ENCODE results near the gene SPEM2. TPM values are rescaled to one million over a fixed set of nuclear protein-coding genes. Genes with fewer than 3 reads are reported as not detected.
A peak's percentile ranks its signal among the peaks of the same experiment; 100 is the strongest.

Gene SPEM2
- total RNA-seq, 4 donors from 2014 or later: 0.40 TPM; not detected in 3

- no peak overlapping the region for H3K4me3 ChIP-seq (replicated peaks in 1 of 3)
- DNase-seq: no peak
- H3K36me3 ChIP-seq: no peaks in the 10 kb centered on the region
- peaks cover 3 to 6% of the 10 kb centered on the region in 2 donors for H3K4me1 ChIP-seq
- H3K27me3 ChIP-seq: no peaks in the 10 kb centered on the region
- TF ChIP-seq CTCF (IDR thresholded peaks at IDR 0.05) (no peak), POLR2A (IDR thresholded peaks at IDR 0.05) (no peak)
- WGBS, 2 donors: 89 to 94% methylated on average over 1 of the region's 1 CpG
- H3K9me3 ChIP-seq: no peaks in the 10 kb centered on the region
- intact Hi-C loops (cut with DNase I): no loop called here
- H3K27ac ChIP-seq: no peak overlapping the region
Measured at GRCh38 chr17:7431231-7431630, 5.8 kb downstream of the SPEM2 start.

GRCh38 chr17:7432296-7432695 lies 6.9 kb downstream of the SPEM2 start:
- intact Hi-C loops (cut with DNase I): no loop called here
- Histone ChIP-seq H3K9me3 (no peaks in the 10 kb centered on the region), H3K4me1 (peaks cover 13 to 15% of the 10 kb centered on the region in 2 donors), H3K36me3 (no peaks in the 10 kb centered on the region), H3K27ac (no peak overlapping the region), H3K27me3 (no peaks in the 10 kb centered on the region), H3K4me3 (replicated peaks in 1 of 3) (no peak overlapping the region)
- DNase-seq: no peak
- no peak for TF ChIP-seq CTCF (IDR thresholded peaks at IDR 0.05)
- TF ChIP-seq POLR2A (IDR thresholded peaks at IDR 0.05): no peak
- 75% methylated on average over 10 to 11 of the region's 11 CpGs for WGBS, 2 donors

DNA sequence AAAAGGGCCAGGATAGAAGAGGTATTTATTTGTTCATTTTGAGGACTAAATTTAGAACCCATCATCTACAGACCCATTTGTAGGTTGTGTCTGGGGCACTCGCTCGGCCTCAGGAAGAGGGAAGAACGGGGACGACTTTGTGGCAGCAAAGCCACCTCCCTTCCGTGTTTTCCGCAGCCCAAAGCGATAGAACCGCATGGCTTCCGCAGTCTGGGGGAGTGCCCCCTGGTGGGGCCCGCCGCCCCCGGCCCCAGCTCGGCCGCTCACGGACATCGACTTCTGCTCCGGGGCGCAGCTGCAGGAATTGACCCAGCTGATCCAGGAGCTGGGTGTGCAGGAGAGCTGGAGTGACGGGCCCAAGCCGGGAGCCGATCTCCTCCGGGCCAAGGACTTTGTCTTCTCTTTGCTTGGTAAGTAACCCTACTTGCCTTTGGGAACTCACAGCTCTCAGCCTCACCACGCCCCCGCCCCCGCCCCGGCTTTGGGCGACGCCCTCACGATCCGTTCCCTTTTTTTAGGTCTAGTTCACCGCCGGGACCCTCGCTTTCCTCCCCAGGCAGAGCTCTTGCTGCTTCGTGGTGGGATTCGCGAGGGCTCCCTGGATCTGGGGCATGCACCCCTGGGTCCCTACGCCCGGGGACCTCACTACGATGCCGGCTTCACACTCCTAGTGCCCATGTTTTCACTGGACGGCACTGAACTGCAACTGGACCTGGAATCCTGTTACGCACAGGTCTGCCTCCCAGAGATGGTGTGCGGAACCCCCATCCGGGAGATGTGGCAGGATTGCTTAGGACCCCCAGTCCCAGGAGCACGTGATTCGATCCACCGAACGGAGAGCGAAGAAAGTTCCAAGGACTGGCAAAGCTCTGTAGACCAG lies 10.5 kb downstream of the SPEM2 start:
- TF ChIP-seq POLR2A (IDR thresholded peaks at IDR 0.05) (peak in 1 of 2 donors; percentile 0), CTCF (IDR thresholded peaks at IDR 0.05) (peak in 1 of 6 experiments; percentile 16)
- Histone ChIP-seq H3K36me3 (no peaks in the 10 kb centered on the region), H3K27me3 (no peaks in the 10 kb centered on the region), H3K9me3 (no peaks in the 10 kb centered on the region), H3K4me1 (peaks cover 31 to 49% of the 10 kb centered on the region in 2 donors), H3K4me3 (replicated peaks in 1 of 3) (peak overlapping the region; percentile 30 to 53 (median 38)), H3K27ac (peak overlapping the region; percentile 25 to 64 (median 61))
- WGBS, 2 donors: 5 to 7% methylated on average over 30 to 42 of the region's 49 CpGs
- intact Hi-C loops (cut with DNase I): loop anchor here (5.0 kb wide), 2 partner anchors 84 to 126 kb away; partner anchors contain the start of genes KCTD11 and SENP3
- DNase-seq: peak; percentile 49 to 56

- WGBS, 2 donors: 6% methylated on average over 20 of the region's 92 CpGs; no CpG with 5 or more reads in 1 of the 2 donors
- no peaks in the 10 kb centered on the region for H3K27me3 ChIP-seq
- peak; percentile 87 to 88 for DNase-seq
- TF ChIP-seq POLR2A (IDR thresholded peaks at IDR 0.05) (peak in 1 of 2 donors; percentile 46), CTCF (IDR thresholded peaks at IDR 0.05) (peak; percentile 43 to 95 (median 82))
- H3K27ac ChIP-seq: peak overlapping the region; percentile 60 to 67 (median 63)
- intact Hi-C loops (cut with DNase I): loop anchor here (5.0 kb wide), 2 partner anchors 84 to 126 kb away; partner anchors contain the start of genes KCTD11 and SENP3
- H3K4me1 ChIP-seq: peaks cover 31 to 51% of the 10 kb centered on the region in 2 donors
- no peaks in the 10 kb centered on the region for H3K36me3 ChIP-seq
- H3K4me3 ChIP-seq (replicated peaks in 1 of 3): peak overlapping the region in 1 of 3 donors; percentile 38
- no peaks in the 10 kb centered on the region for H3K9me3 ChIP-seq
Measured at GRCh38 chr17:7436556-7437368, 11.3 kb downstream of the SPEM2 start.

All from thyroid gland (tissue), 4 donors.